ENCODE data around the gene CSNK2A3.

Gene CSNK2A3

DNA sequence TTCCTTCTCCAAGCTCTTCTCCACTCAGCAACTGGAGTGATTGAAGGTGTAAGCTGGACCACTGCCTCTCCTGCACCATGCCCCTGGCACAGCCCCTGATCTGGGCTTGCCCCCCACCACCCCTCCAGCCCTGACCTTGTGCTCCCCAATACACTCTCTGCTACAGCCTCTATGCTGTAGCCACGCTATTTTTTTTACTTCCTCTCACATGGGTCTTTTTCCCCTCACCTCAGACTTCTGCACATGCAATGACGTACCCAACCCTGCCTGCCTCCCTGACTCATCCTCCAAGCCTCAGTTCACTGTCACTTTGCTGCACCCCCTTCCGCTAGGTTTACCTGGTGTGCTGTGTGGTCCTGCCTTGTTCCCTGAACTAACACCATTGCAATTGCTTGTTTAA lies 9.0 kb downstream of the CSNK2A3 start:
- no peak overlapping the region for H3K14ac ChIP-seq (ENCODE audit: low read length)
- H3K4me1 ChIP-seq (ENCODE audit: control insufficient read depth in 2 of 2, insufficient read depth in 1 of 2, low read depth in 1 of 2, low read length in 2 of 2), result no peaks in the 10 kb centered on the region
- no peak overlapping the region for H4K8ac ChIP-seq (ENCODE audit: low read depth, low read length)
- H3K18ac ChIP-seq (ENCODE audit: low read length), result no peak overlapping the region
- H2BK12ac ChIP-seq (ENCODE audit: low read length), result no peak overlapping the region
- no peak overlapping the region for H4K91ac ChIP-seq (ENCODE audit: low read depth, low read length, poor library complexity)
- no peaks in the 10 kb centered on the region for H3K36me3 ChIP-seq (replicated peaks in 1 of 2; ENCODE audit: control insufficient read depth in 2 of 2, insufficient read depth in 2 of 2, low read length in 2 of 2)
- H3K27me3 ChIP-seq (ENCODE audit: control insufficient read depth in 3 of 3, insufficient read depth in 3 of 3, low read depth in 1 of 3, low read length in 3 of 3), result no peaks in the 10 kb centered on the region
- H2AK5ac ChIP-seq (ENCODE audit: low read depth, low read length), result no peak overlapping the region
- H3K23ac ChIP-seq (ENCODE audit: low read depth, low read length, poor library complexity), result no peak overlapping the region
- DNase-seq (ENCODE audit: low spot score), result no peak
- H3K9me3 ChIP-seq (replicated peaks in 1 of 2; ENCODE audit: control insufficient read depth in 2 of 2, insufficient read depth in 1 of 2, low read depth in 1 of 2, low read length in 2 of 2), result no peaks in the 10 kb centered on the region
- H3K4ac ChIP-seq (ENCODE audit: low read length), result no peak overlapping the region
- H2BK5ac ChIP-seq (ENCODE audit: low read length), result no peak overlapping the region
- no peak overlapping the region for H2BK120ac ChIP-seq (ENCODE audit: low read depth, low read length)
- no peak overlapping the region for H2BK15ac ChIP-seq (ENCODE audit: low read length)
- no peak overlapping the region for H3K9ac ChIP-seq (ENCODE audit: low read depth, low read length, poor library complexity)
- no peaks in the 10 kb centered on the region for H3K79me1 ChIP-seq (ENCODE audit: low read depth, low read length)
- no CpG with 5 or more reads among the region's 3 CpGs for WGBS, 2 donors (ENCODE audit: extremely low coverage in 2 of 2, insufficient read length in 2 of 2, insufficient replicate concordance in 1 of 2)
- H2AFZ ChIP-seq (ENCODE audit: low read length), result no peak overlapping the region
- H3K4me3 ChIP-seq (ENCODE audit: low read length in 2 of 2), result no peak overlapping the region
- no peak overlapping the region for H3K4me2 ChIP-seq (ENCODE audit: insufficient read depth, low read length, poor library complexity, severe bottlenecking)
- H3K27ac ChIP-seq (replicated peaks; ENCODE audit: low read length), result no peak overlapping the region

DNA sequence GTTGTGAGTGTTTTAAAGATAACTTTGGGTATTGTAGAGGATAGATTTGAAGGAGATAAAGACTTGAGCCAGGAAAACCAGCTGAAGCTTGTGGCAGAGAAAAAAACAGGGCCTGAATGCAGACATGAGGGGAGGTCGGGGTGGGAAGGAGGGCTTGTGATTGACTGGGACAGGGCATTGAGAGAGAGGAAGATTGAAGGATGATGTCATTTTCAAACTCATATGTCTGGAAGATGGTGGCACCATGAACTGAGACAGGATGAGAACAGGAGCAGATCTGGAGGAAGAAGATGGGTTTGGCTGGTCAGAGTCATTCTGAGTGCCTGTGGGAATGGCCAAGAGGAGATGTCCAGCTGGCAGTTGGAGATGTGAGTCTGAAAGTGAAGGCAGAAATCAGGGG lies 14.7 kb downstream of the CSNK2A3 start:
- Histone ChIP-seq H2AK5ac (ENCODE audit: low read depth, low read length) (no peak overlapping the region), H3K18ac (ENCODE audit: low read length) (no peak overlapping the region), H3K27ac (replicated peaks; ENCODE audit: low read length) (no peak overlapping the region), H2BK12ac (ENCODE audit: low read length) (no peak overlapping the region), H3K4ac (ENCODE audit: low read length) (no peak overlapping the region), H4K91ac (ENCODE audit: low read depth, low read length, poor library complexity) (no peak overlapping the region), H2BK5ac (ENCODE audit: low read length) (no peak overlapping the region), H3K27me3 (ENCODE audit: control insufficient read depth in 3 of 3, insufficient read depth in 3 of 3, low read depth in 1 of 3, low read length in 3 of 3) (no peaks in the 10 kb centered on the region), H4K8ac (ENCODE audit: low read depth, low read length) (no peak overlapping the region), H3K4me2 (ENCODE audit: insufficient read depth, low read length, poor library complexity, severe bottlenecking) (no peak overlapping the region), H3K9me3 (replicated peaks in 1 of 2; ENCODE audit: control insufficient read depth in 2 of 2, insufficient read depth in 1 of 2, low read depth in 1 of 2, low read length in 2 of 2) (no peaks in the 10 kb centered on the region), H3K23ac (ENCODE audit: low read depth, low read length, poor library complexity) (no peak overlapping the region), H2AFZ (ENCODE audit: low read length) (no peak overlapping the region), H3K36me3 (replicated peaks in 1 of 2; ENCODE audit: control insufficient read depth in 2 of 2, insufficient read depth in 2 of 2, low read length in 2 of 2) (no peaks in the 10 kb centered on the region), H3K79me1 (ENCODE audit: low read depth, low read length) (no peaks in the 10 kb centered on the region), H3K4me3 (ENCODE audit: low read length in 2 of 2) (no peak overlapping the region), H3K9ac (ENCODE audit: low read depth, low read length, poor library complexity) (no peak overlapping the region), H3K14ac (ENCODE audit: low read length) (no peak overlapping the region), H3K4me1 (ENCODE audit: control insufficient read depth in 2 of 2, insufficient read depth in 1 of 2, low read depth in 1 of 2, low read length in 2 of 2) (peaks cover 0 to 2% of the 10 kb centered on the region in 2 donors), H2BK15ac (ENCODE audit: low read length) (no peak overlapping the region), H2BK120ac (ENCODE audit: low read depth, low read length) (no peak overlapping the region)
- no peak for DNase-seq (ENCODE audit: low spot score)
- no CpG with 5 or more reads among the region's 1 CpG for WGBS, 2 donors (ENCODE audit: extremely low coverage in 2 of 2, insufficient read length in 2 of 2, insufficient replicate concordance in 1 of 2)

DNA sequence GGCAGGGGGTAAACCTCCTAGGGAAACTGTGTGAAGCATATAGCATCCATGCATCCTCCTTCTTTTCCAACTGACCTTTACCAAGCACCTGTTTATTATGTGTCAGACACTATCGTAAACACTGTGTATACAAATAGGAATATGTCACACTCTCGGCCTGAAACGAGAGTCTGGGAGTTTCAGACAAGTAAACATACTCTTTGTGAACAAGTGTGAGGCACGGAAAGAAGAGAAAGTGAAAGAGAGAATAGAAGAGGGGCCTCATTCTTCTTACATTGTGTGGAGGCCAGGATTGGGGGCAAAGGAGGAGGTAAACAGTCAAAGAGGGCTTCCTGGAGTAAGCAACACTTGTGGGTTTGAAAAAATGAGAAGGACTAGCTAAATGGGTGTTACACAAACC lies 16.4 kb downstream of the CSNK2A3 start:
- Histone ChIP-seq H3K27ac (replicated peaks; ENCODE audit: low read length) (no peak overlapping the region), H2BK12ac (ENCODE audit: low read length) (no peak overlapping the region), H3K27me3 (ENCODE audit: control insufficient read depth in 3 of 3, insufficient read depth in 3 of 3, low read depth in 1 of 3, low read length in 3 of 3) (no peaks in the 10 kb centered on the region), H3K36me3 (replicated peaks in 1 of 2; ENCODE audit: control insufficient read depth in 2 of 2, insufficient read depth in 2 of 2, low read length in 2 of 2) (no peaks in the 10 kb centered on the region), H3K23ac (ENCODE audit: low read depth, low read length, poor library complexity) (no peak overlapping the region), H3K4me3 (ENCODE audit: low read length in 2 of 2) (no peak overlapping the region), H3K9me3 (replicated peaks in 1 of 2; ENCODE audit: control insufficient read depth in 2 of 2, insufficient read depth in 1 of 2, low read depth in 1 of 2, low read length in 2 of 2) (no peaks in the 10 kb centered on the region), H3K18ac (ENCODE audit: low read length) (no peak overlapping the region), H3K79me1 (ENCODE audit: low read depth, low read length) (no peaks in the 10 kb centered on the region), H2BK5ac (ENCODE audit: low read length) (no peak overlapping the region), H4K8ac (ENCODE audit: low read depth, low read length) (no peak overlapping the region), H3K4me1 (ENCODE audit: control insufficient read depth in 2 of 2, insufficient read depth in 1 of 2, low read depth in 1 of 2, low read length in 2 of 2) (peaks cover 0 to 2% of the 10 kb centered on the region in 2 donors), H3K14ac (ENCODE audit: low read length) (no peak overlapping the region), H2AFZ (ENCODE audit: low read length) (no peak overlapping the region), H3K4me2 (ENCODE audit: insufficient read depth, low read length, poor library complexity, severe bottlenecking) (no peak overlapping the region), H2AK5ac (ENCODE audit: low read depth, low read length) (no peak overlapping the region), H4K91ac (ENCODE audit: low read depth, low read length, poor library complexity) (no peak overlapping the region), H3K9ac (ENCODE audit: low read depth, low read length, poor library complexity) (no peak overlapping the region), H2BK15ac (ENCODE audit: low read length) (no peak overlapping the region), H2BK120ac (ENCODE audit: low read depth, low read length) (no peak overlapping the region), H3K4ac (ENCODE audit: low read length) (no peak overlapping the region)
- whole genome bisulfite sequencing, 2 donors (ENCODE audit: extremely low coverage in 2 of 2, insufficient read length in 2 of 2, insufficient replicate concordance in 1 of 2), result no CpG with 5 or more reads among the region's 4 CpGs
- no peak for DNase-seq (ENCODE audit: low spot score)

DNA sequence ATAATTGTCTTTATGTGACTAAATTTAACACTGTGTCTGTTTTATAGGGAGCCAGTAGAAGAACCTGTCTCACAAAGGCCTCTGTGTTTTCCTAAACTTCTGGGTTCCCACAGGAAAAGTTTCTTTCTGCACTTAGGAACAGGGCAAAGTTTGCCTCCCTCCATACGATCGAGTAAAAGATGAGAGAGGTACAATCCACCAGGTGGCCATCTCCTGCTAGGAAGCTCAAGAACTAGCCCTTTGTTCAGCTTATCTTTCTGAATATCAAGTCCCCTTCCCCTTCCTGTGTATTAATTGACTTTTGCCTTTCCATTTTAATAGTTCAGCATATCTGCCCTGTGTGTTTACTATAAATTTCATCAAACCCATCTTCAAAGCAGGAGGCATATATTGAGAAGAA lies 18.0 kb downstream of the CSNK2A3 start:
- Histone ChIP-seq H3K14ac (ENCODE audit: low read length) (no peak overlapping the region), H3K4ac (ENCODE audit: low read length) (no peak overlapping the region), H3K23ac (ENCODE audit: low read depth, low read length, poor library complexity) (no peak overlapping the region), H3K79me1 (ENCODE audit: low read depth, low read length) (no peaks in the 10 kb centered on the region), H2BK5ac (ENCODE audit: low read length) (no peak overlapping the region), H2BK15ac (ENCODE audit: low read length) (no peak overlapping the region), H3K9ac (ENCODE audit: low read depth, low read length, poor library complexity) (no peak overlapping the region), H2BK120ac (ENCODE audit: low read depth, low read length) (no peak overlapping the region), H2AK5ac (ENCODE audit: low read depth, low read length) (no peak overlapping the region), H3K4me3 (ENCODE audit: low read length in 2 of 2) (no peak overlapping the region), H4K91ac (ENCODE audit: low read depth, low read length, poor library complexity) (no peak overlapping the region), H3K36me3 (replicated peaks in 1 of 2; ENCODE audit: control insufficient read depth in 2 of 2, insufficient read depth in 2 of 2, low read length in 2 of 2) (no peaks in the 10 kb centered on the region), H3K27ac (replicated peaks; ENCODE audit: low read length) (no peak overlapping the region), H3K4me2 (ENCODE audit: insufficient read depth, low read length, poor library complexity, severe bottlenecking) (no peak overlapping the region), H3K27me3 (ENCODE audit: control insufficient read depth in 3 of 3, insufficient read depth in 3 of 3, low read depth in 1 of 3, low read length in 3 of 3) (no peaks in the 10 kb centered on the region), H3K9me3 (replicated peaks in 1 of 2; ENCODE audit: control insufficient read depth in 2 of 2, insufficient read depth in 1 of 2, low read depth in 1 of 2, low read length in 2 of 2) (no peaks in the 10 kb centered on the region), H4K8ac (ENCODE audit: low read depth, low read length) (no peak overlapping the region), H3K18ac (ENCODE audit: low read length) (no peak overlapping the region), H2BK12ac (ENCODE audit: low read length) (no peak overlapping the region), H3K4me1 (ENCODE audit: control insufficient read depth in 2 of 2, insufficient read depth in 1 of 2, low read depth in 1 of 2, low read length in 2 of 2) (peaks cover 0 to 2% of the 10 kb centered on the region in 2 donors), H2AFZ (ENCODE audit: low read length) (no peak overlapping the region)
- no CpG with 5 or more reads among the region's 2 CpGs for WGBS, 2 donors (ENCODE audit: extremely low coverage in 2 of 2, insufficient read length in 2 of 2, insufficient replicate concordance in 1 of 2)
- no peak for DNase-seq (ENCODE audit: low spot score)

Measured in neuronal stem cell (in vitro differentiated cells).